HG02798 (cell line): ENCODE results near the gene ATP6V0A4.

Source experiments
- ATAC-seq: cut with Tn5 transposase; IDR thresholded peaks from one replicate; pipeline ENCODE4 v1.9.1; 2021; ENCODE audit warnings: mild to moderate bottlenecking; ENCODE audit not compliant: unreplicated experiment, poor library complexity

ATP6V0A4 gene

DNA sequence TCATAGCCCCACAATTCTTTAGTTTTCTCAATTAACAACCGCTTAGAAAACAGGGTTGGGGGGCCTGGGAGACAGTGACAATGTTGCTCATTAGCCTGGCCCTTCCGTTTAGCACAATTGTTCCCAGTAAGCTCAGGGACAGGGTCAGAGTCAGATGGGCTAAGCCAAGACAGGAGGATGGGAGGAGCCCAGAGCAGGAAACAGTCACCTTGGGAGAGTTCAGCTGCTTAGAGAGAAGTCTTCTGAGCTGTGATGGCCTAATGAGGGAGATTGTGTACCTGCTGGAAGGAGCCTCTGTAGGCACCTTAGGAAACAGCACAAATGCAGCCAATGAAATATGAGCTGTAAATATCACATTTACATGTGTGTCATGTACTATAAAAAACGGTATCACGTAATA lies 132.7 kb downstream of the ATP6V0A4 start:
- no peak for ATAC-seq

GRCh38 chr7:138663725-138664710 lies 134.0 kb downstream of the ATP6V0A4 start:
- no peak for ATAC-seq

DNA sequence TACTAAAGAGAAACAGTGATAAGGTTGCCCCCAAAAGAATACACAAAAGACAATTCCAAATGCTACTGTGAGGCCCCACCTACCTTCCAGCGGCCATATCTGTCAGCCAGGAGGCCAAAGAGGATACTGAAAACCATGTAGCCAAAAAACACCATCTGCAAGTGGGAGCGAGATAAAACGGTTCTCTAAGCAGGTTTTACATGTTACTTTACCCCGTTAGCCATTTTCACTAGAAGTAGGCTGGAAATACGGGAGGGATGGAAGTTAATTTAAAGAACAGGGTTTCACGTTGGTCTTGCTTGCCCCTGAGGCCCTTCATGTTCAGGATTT lies 135.0 kb downstream of the ATP6V0A4 start:
- no peak for ATAC-seq

- ATAC-seq: no peak
These were observed 135.7 kb downstream of the ATP6V0A4 start for GRCh38 chr7:138662076-138662990.

GRCh38 chr7:138661069-138661635 lies 136.8 kb downstream of the ATP6V0A4 start:
- ATAC-seq: no peak

GRCh38 chr7:138658889-138659288 lies 139.1 kb downstream of the ATP6V0A4 start:
- ATAC-seq: no peak

GRCh38 chr7:138657854-138658386 lies 140.1 kb downstream of the ATP6V0A4 start:
- ATAC-seq: no peak

DNA sequence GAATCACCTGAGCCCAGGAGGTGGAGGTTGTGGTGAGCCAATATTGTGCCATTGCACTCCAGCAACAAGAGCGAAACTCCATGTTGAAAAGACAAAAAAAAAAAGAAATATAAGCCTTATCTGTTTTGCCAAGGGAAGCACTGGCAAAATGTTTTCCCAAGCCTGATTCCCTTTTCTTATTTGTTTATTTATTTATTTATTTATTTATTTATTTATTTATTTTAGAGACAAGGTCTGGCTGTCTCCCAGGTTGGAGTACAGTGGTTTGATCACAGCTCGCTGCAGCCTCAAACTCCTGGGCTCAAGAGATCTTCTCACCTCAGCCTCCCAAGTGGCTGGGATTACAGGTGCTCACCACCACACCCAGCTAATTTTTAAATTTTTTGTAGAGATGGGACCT lies 141.0 kb downstream of the ATP6V0A4 start:
- no peak for ATAC-seq
